ENCODE results near the gene GPR162.
"Not testable (repeated sequence)": the region's sequence is repeated elsewhere in the genome, so short reads cannot be mapped to it uniquely, and the experiment has no call there.

The GPR162 gene

DNA sequence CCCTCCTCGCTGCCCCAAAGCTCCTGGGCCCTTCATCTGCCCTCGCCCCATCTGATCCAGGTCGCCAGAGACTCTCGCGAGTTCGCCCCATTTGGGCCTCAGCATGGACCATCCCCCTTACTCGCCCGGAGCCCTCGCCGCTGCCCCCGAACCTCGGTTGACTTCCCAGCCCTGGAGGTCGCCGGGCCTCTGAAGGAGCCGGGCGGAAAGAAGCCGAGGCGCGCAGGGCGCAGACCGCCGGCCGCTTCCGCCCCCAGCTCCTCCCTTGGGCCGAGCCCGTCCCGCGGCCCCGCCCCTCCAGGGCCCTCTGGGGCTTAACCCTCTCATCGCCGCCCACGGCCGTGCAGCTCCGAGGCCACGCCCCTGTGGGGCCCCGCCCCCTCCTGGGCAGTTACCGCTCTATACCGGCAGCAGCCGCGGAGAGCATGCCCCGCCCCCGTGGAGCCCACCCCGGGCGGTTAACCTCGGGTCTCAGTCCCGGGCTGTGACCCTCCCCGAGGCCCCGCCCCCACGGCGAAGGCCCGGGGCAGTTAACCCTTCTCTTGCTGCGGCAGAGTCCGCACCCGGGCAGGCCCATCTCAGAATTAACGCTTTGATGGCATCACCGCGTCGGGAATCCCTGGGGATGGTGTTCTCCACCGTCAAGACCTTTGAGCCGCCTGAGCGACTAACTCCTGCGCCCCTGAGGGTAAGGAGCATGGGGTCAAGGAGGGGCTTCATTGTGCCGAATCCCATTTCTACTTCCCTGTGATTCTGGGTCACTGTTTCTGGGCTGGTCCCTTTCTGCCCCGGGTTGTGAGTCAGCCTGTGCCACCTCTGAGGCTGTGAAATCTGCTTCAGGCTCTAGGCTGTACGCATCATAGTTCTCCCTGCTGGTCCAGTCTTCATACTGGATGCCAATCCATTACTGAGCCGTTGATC is 51.7 kb downstream of the GPR162 start, which contains the start of gene SPSB2:
TSS of gene SPSB2 (minus strand) at position 210 of the 921 bp plus-strand sequence. CDS start 402 bp downstream, outside the sequence.
- DNase-seq (ENCODE audit: low spot score): peak; percentile 92

DNA sequence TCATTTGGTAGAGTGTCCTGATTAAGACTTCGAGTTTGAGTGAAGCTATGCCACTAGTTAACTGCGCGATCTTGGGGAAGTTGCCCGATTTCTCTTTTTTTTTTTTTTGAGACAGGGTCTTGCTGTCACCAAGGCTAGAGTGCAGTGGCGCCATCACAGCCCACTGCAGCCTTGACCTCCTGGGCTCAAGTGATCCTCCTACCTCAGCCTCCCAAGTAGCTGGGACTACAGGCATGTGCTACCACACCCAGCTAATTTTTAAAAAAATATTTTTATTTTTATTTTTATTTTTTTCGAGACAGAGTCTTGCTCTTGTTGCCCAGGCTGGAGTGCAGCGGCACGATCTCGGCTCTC is 52.4 kb downstream of the GPR162 start:
- DNase-seq (ENCODE audit: low spot score): not testable (repeated sequence)

Data from COLO829 (cell line).